Measurements from ENCODE around the gene EPM2AIP1. TPM values are rescaled to one million over a fixed set of nuclear protein-coding genes. Genes with fewer than 3 reads are reported as not detected.

EPM2AIP1 gene
- total RNA-seq, 1 donor from 2014 or later: 15.3 TPM

DNA sequence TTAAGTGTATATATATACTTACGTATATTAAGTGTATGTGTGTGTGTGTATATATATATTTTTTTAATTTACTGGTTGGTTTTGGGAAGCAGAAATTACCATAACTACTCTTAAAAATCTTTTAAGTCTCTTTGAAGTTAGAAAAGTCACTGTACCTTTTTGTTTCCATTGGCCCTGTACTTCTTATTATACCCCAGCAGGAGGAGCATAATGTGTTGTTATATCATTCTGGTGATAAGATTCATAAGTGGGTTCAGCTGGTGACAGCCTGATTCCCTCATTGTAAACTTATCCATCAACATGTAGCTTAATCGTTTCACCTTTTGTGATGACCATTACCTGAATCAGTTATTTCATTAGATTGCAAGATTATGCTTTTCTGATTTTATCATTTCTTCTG is 31.2 kb upstream of the EPM2AIP1 start:
- Mint-ChIP-seq H3K9me3 (ENCODE audit: unreplicated experiment) (no peaks in the 10 kb centered on the region), H3K4me1 (ENCODE audit: unreplicated experiment) (no peaks in the 10 kb centered on the region), H3K27me3 (ENCODE audit: unreplicated experiment) (no peaks in the 10 kb centered on the region), H3K36me3 (ENCODE audit: low read depth, unreplicated experiment) (peaks cover 70% of the 10 kb centered on the region), H3K27ac (ENCODE audit: unreplicated experiment) (no peak overlapping the region), H3K4me3 (ENCODE audit: unreplicated experiment) (no peak overlapping the region)
- DNase-seq (ENCODE audit: low spot score): no peak
- TF ChIP-seq, protein P1, sequence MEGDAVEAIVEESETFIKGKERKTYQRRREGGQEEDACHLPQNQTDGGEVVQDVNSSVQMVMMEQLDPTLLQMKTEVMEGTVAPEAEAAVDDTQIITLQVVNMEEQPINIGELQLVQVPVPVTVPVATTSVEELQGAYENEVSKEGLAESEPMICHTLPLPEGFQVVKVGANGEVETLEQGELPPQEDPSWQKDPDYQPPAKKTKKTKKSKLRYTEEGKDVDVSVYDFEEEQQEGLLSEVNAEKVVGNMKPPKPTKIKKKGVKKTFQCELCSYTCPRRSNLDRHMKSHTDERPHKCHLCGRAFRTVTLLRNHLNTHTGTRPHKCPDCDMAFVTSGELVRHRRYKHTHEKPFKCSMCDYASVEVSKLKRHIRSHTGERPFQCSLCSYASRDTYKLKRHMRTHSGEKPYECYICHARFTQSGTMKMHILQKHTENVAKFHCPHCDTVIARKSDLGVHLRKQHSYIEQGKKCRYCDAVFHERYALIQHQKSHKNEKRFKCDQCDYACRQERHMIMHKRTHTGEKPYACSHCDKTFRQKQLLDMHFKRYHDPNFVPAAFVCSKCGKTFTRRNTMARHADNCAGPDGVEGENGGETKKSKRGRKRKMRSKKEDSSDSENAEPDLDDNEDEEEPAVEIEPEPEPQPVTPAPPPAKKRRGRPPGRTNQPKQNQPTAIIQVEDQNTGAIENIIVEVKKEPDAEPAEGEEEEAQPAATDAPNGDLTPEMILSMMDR (IDR thresholded peaks at IDR 0.05; ENCODE audit: unreplicated experiment): peak; percentile 50

- no peak overlapping the region for H3K27ac Mint-ChIP-seq (ENCODE audit: unreplicated experiment)
- peaks cover 62% of the 10 kb centered on the region for H3K36me3 Mint-ChIP-seq (ENCODE audit: low read depth, unreplicated experiment)
- TF ChIP-seq, protein P1 (IDR thresholded peaks at IDR 0.05; ENCODE audit: unreplicated experiment): no peak
- H3K4me1 Mint-ChIP-seq (ENCODE audit: unreplicated experiment): no peaks in the 10 kb centered on the region
- no peak overlapping the region for H3K4me3 Mint-ChIP-seq (ENCODE audit: unreplicated experiment)
- no peaks in the 10 kb centered on the region for H3K9me3 Mint-ChIP-seq (ENCODE audit: unreplicated experiment)
- peaks cover 2% of the 10 kb centered on the region for H3K27me3 Mint-ChIP-seq (ENCODE audit: unreplicated experiment)
- no peak for DNase-seq (ENCODE audit: low spot score)
These were observed 24.8 kb upstream of the EPM2AIP1 start for GRCh38 chr3:37017683-37018082.

- H3K27me3 Mint-ChIP-seq (ENCODE audit: unreplicated experiment): peaks cover 2% of the 10 kb centered on the region
- no peak for DNase-seq (ENCODE audit: low spot score)
- H3K9me3 Mint-ChIP-seq (ENCODE audit: unreplicated experiment): no peaks in the 10 kb centered on the region
- H3K4me3 Mint-ChIP-seq (ENCODE audit: unreplicated experiment): no peak overlapping the region
- peaks cover 55% of the 10 kb centered on the region for H3K36me3 Mint-ChIP-seq (ENCODE audit: low read depth, unreplicated experiment)
- H3K4me1 Mint-ChIP-seq (ENCODE audit: unreplicated experiment): no peaks in the 10 kb centered on the region
- TF ChIP-seq, protein P1 (IDR thresholded peaks at IDR 0.05; ENCODE audit: unreplicated experiment): no peak
- H3K27ac Mint-ChIP-seq (ENCODE audit: unreplicated experiment): no peak overlapping the region
These were observed 24.0 kb upstream of the EPM2AIP1 start for GRCh38 chr3:37016903-37017302.

- H3K27ac Mint-ChIP-seq (ENCODE audit: unreplicated experiment): no peak overlapping the region
- H3K9me3 Mint-ChIP-seq (ENCODE audit: unreplicated experiment): no peaks in the 10 kb centered on the region
- peaks cover 2% of the 10 kb centered on the region for H3K27me3 Mint-ChIP-seq (ENCODE audit: unreplicated experiment)
- H3K36me3 Mint-ChIP-seq (ENCODE audit: low read depth, unreplicated experiment): peaks cover 46% of the 10 kb centered on the region
- no peaks in the 10 kb centered on the region for H3K4me1 Mint-ChIP-seq (ENCODE audit: unreplicated experiment)
- no peak overlapping the region for H3K4me3 Mint-ChIP-seq (ENCODE audit: unreplicated experiment)
- DNase-seq (ENCODE audit: low spot score): no peak
- TF ChIP-seq, protein P1 (IDR thresholded peaks at IDR 0.05; ENCODE audit: unreplicated experiment): no peak
These were observed 22.7 kb upstream of the EPM2AIP1 start for GRCh38 chr3:37015642-37016041.

DNA sequence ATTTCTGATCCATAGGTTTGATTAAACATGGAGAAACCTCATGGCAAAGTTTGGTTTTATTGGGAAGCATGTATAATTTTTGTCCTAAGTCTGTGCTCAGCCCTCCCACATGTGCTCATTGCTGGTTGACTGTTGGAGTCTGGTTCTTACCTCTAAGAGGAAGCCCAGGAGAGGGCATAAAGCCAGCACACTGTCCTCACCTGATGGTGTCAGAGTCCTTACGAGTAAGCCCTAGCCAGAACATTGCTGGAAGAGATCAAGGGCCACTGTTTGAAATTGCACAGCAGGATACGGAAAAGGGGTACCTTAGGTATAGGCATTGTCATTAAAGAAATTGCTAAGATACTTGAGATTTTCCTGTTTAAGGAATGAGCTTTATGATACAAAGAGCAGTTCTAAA is 21.7 kb upstream of the EPM2AIP1 start:
- peaks cover 39% of the 10 kb centered on the region for H3K36me3 Mint-ChIP-seq (ENCODE audit: low read depth, unreplicated experiment)
- no peak for DNase-seq (ENCODE audit: low spot score)
- no peaks in the 10 kb centered on the region for H3K4me1 Mint-ChIP-seq (ENCODE audit: unreplicated experiment)
- peaks cover 2% of the 10 kb centered on the region for H3K27me3 Mint-ChIP-seq (ENCODE audit: unreplicated experiment)
- TF ChIP-seq, protein P1 (IDR thresholded peaks at IDR 0.05; ENCODE audit: unreplicated experiment): no peak
- no peak overlapping the region for H3K4me3 Mint-ChIP-seq (ENCODE audit: unreplicated experiment)
- no peaks in the 10 kb centered on the region for H3K9me3 Mint-ChIP-seq (ENCODE audit: unreplicated experiment)
- no peak overlapping the region for H3K27ac Mint-ChIP-seq (ENCODE audit: unreplicated experiment)
